HUES6 (cell line): ENCODE measurements around the gene PDE12.
A peak's percentile ranks its signal among the peaks of the same experiment; 100 is the strongest.

Experiments
- H3K27ac ChIP-seq: 2 replicates; pipeline ENCODE4 v1.7.0; 2013; ENCODE audit warnings: low read depth, mild to moderate bottlenecking, low read length, inconsistent platforms
- H3K27me3 ChIP-seq: 2 replicates; pipeline ENCODE4 v1.6.1; 2013; ENCODE audit warnings: low read length; ENCODE audit not compliant: control insufficient read depth, insufficient read depth
- H3K36me3 ChIP-seq: 2 replicates; pipeline ENCODE4 v1.6.1; 2013; ENCODE audit warnings: low read length; ENCODE audit not compliant: control insufficient read depth, insufficient read depth
- H3K4me1 ChIP-seq: 2 replicates; pipeline ENCODE4 v1.6.1; 2013; ENCODE audit warnings: low read length; ENCODE audit not compliant: control insufficient read depth, insufficient read depth
- H3K4me3 ChIP-seq: 2 replicates; pipeline ENCODE4 v1.5.1; 2013; ENCODE audit warnings: low read depth, low read length
- H3K9ac ChIP-seq: one replicate; pipeline ENCODE4 v1.6.1; 2013; ENCODE audit warnings: mild to moderate bottlenecking, low read length
- H3K9me3 ChIP-seq: 2 replicates; pipeline ENCODE4 v1.6.1; 2013; ENCODE audit warnings: low read depth, low read length; ENCODE audit not compliant: control insufficient read depth, insufficient read depth

PDE12 gene

DNA sequence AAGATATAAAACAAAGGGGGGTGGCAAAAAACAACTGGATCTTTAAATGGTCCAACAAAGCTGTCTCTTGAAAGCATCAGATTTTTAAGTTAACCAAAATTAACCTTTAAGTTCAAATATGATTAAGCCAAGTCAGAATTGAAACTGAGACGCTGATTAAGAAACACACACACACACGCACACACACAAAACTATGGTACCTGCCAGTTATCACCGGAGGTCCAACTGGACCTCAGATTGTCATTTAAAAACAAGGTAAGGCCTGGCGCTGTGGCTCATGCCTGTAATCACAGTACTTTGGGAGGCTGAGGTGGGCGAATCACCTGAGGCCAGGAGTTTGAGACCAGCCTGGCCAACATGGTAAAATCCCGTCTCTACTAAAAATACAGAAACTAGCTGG lies 30.7 kb downstream of the PDE12 start:
- Histone ChIP-seq H3K27me3 (no peaks in the 10 kb centered on the region), H3K4me3 (no peak overlapping the region), H3K36me3 (peaks cover 39% of the 10 kb centered on the region), H3K4me1 (no peaks in the 10 kb centered on the region), H3K9ac (no peak overlapping the region), H3K27ac (no peak overlapping the region), H3K9me3 (no peaks in the 10 kb centered on the region)

DNA sequence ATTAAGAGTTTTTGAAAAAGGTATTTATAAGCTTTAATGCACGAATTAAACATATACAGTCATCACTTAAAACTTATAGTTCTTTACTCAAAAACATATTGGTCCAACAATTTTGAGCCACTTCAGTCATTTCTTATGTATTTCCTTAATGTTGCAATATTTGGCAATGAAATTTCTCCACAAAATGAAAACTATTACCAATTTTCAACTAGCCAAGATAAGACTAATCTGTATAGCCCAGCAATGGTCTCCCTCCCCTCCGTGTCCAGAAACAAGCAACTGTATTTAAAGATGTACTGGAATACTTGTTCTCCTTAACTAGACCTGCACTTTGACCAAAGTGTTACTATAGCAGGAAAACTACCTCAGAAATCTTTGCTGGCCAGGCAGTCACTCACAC lies 31.8 kb downstream of the PDE12 start:
- Histone ChIP-seq H3K4me3 (no peak overlapping the region), H3K27ac (no peak overlapping the region), H3K9ac (no peak overlapping the region), H3K4me1 (no peaks in the 10 kb centered on the region), H3K9me3 (no peaks in the 10 kb centered on the region), H3K36me3 (peaks cover 31% of the 10 kb centered on the region), H3K27me3 (no peaks in the 10 kb centered on the region)

DNA sequence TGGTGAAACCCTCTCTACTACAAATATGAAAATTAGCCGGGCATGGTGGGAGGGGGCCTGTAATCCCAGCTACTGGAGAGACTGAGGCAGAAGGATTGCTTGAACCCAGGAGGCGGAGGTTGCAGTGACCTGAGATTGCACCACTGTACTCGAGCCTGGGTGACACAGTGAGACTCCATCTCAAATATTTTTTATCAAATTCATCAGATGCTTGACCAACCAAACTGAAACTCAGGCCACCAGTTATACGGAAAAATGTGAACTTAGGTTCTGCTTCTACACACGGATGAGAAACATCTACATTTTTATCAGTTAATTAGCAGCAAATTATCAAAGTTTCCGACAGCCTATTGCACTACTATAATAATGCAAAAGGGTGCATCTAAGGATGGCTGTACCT lies 36.2 kb downstream of the PDE12 start:
- no peak overlapping the region for H3K9ac ChIP-seq
- no peaks in the 10 kb centered on the region for H3K9me3 ChIP-seq
- 0 out of 2 replicates have a peak, but pooled peaks cover 11% of the 10 kb centered on the region for H3K4me1 ChIP-seq
- H3K27ac ChIP-seq, result no peak overlapping the region
- peaks cover 20% of the 10 kb centered on the region for H3K36me3 ChIP-seq
- no peak overlapping the region for H3K4me3 ChIP-seq
- no peaks in the 10 kb centered on the region for H3K27me3 ChIP-seq

DNA sequence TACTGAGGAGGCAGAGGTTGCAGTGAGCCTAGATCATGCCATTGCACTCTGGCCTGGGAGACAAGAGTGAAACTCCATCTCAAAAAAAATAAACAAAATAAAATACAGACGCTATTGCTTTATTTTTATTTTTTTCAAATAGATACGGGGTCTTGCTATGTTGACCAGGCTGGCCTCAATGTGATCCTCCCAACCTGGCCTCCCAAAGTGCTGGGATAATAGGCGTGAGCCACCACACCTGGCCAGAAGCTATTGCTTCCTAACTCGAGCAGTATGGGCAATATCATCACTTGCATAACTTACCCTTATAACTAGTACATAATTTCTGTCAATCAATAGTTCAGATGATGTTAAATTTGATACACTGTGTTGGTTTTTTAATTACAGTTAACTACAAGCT lies 38.1 kb downstream of the PDE12 start:
- Histone ChIP-seq H3K4me1 (peaks cover 16% of the 10 kb centered on the region), H3K9me3 (no peaks in the 10 kb centered on the region), H3K27me3 (no peaks in the 10 kb centered on the region), H3K4me3 (no peak overlapping the region), H3K27ac (no peak overlapping the region), H3K36me3 (peaks cover 20% of the 10 kb centered on the region), H3K9ac (no peak overlapping the region)

DNA sequence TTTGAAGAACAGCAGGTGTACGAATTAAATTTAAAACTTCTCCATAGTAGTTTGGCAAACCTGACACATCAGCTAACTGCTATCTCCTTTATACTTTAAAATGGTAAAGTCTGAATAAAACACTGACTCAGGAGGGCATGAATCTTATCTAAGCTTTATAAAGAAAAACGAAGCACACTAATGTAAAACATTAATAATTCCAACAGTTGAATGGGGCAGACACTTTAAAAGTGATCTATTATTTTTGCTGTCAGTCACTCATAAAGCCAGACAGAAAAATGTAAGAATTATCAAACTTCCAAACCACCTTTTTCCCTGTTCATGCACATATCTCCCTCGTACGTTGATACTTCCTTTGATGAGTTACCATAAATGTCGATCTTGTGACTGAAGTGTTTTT lies 38.5 kb downstream of the PDE12 start:
- no peak overlapping the region for H3K27ac ChIP-seq
- peak overlapping the region; percentile 25 for H3K9ac ChIP-seq
- no peaks in the 10 kb centered on the region for H3K27me3 ChIP-seq
- H3K4me1 ChIP-seq, result peaks cover 17% of the 10 kb centered on the region
- no peaks in the 10 kb centered on the region for H3K9me3 ChIP-seq
- peaks cover 20% of the 10 kb centered on the region for H3K36me3 ChIP-seq
- peak overlapping the region; percentile 90 for H3K4me3 ChIP-seq

DNA sequence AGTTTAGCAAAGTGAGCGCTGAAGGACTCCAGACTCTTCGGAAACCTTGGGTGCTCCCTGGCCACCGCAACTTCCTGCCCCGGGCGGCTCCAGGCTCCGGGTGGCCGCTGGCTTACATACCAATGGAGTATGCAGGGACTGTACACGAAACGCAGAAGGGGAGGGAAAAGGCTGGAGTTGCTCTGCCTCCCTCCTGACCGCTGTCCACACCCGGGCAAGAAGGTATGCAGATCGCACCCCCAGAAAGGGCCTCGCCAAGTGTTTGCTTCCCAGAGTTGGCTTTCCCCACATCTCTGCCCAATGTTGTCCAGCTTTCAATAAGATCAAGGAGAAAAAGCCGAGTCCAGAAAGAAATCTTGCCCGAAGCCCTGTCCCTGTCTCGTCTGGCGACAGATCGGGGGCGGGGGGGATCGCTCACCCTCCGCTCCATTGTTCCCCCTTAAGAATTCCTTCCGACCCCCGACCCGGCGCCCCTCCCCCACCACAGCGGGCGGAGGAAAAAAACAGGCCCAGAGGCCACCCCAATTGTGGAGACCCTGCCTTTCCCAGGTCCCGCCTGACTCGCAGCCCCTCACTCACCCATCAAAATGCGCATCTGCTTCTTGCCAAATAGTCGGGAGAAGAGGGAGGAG lies 40.5 kb downstream of the PDE12 start:
- H3K36me3 ChIP-seq, result peaks cover 15% of the 10 kb centered on the region
- peak overlapping the region; percentile 99 for H3K9ac ChIP-seq
- H3K9me3 ChIP-seq, result no peaks in the 10 kb centered on the region
- H3K27ac ChIP-seq, result peak overlapping the region; percentile 94
- peaks cover 17% of the 10 kb centered on the region for H3K4me1 ChIP-seq
- peak overlapping the region; percentile 90 for H3K4me3 ChIP-seq
- no peaks in the 10 kb centered on the region for H3K27me3 ChIP-seq

DNA sequence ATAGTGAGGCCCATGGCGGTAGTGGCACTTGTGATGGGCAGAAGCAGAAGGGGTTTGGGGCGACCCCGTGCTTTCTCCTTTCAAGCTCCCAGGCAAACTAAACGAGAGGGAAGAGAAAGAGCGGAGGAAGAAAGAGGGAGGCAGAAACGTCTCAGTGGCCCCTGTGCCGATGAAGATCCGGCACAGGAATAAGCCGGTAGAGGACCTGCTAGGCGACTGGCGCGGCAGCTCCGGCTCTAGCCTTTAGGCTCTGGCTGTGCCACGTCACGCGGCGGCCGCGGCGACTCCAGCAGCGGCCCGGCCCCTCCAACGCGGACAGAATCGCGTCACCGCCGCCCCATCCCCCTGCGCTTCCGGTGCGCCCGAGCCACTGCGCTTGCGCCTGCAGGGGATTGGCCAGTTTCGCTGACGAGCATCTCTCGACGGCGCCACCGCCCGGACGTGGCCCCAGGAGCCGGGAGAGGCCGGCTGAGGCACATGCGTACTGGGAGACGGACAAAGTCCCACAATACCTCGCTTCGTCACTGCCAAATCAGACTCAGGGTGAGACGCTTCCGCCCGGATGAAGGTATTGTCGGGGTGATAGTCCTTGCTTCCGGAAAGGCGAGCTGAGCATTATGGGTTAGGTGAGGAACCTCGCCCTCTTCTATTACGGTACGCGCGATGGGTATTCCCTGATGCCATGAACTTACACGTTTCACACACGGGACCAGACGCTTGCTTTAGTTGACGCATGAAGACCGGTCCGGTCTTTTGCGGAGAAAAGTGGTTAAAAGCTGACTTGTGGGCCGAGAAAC lies 41.3 kb downstream of the PDE12 start, which contains the start of gene ARF4:
TSS of gene ARF4 (minus strand) at position 218 of the 797 bp plus-strand sequence. CDS start at position 14, 204 bp downstream.
- H3K27ac ChIP-seq, result peak within 1 kb of the TSS; percentile 94
- peak within 1 kb of the TSS; percentile 90 for H3K4me3 ChIP-seq
- no peaks in the 10 kb centered on the region for H3K27me3 ChIP-seq
- H3K9ac ChIP-seq, result peak within 1 kb of the TSS; percentile 99
- H3K9me3 ChIP-seq, result no peaks in the 10 kb centered on the region
- peaks cover 14% of the 10 kb centered on the region for H3K36me3 ChIP-seq
- peaks cover 17% of the 10 kb centered on the region for H3K4me1 ChIP-seq

DNA sequence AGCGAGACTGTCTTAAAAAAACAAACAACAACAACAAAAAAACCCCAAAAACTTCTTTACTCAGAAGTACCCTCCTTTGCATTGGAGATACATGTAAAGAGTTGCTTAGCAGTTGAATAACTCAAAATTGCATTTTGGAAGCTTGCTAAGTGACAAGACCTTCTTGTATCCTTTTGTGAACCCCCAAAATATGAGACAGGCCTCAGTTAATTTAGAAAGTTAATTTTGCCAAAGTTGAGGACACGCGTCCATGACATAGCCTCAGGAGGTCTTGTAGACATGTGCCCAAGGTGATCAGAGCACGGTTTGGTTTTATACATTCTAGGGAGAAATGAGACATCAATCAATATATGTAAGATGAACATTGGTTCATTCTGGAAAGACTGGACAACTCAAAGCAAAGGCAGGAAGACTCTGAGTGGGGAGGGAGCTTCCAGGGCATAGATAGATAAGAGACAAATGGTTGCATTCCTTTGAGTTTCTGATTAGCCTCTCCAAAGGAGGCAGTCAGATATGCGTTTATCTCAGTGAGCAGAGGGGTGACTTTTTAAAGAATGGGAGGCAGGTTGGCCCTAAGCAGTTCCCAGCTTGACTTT lies 42.8 kb downstream of the PDE12 start:
- Histone ChIP-seq H3K27ac (peak overlapping the region; percentile 58; the same call in 1 of the 2 replicates), H3K36me3 (peaks cover 12% of the 10 kb centered on the region), H3K9ac (peak overlapping the region; percentile 89), H3K4me3 (peak overlapping the region; percentile 75), H3K27me3 (no peaks in the 10 kb centered on the region), H3K4me1 (peaks cover 17% of the 10 kb centered on the region), H3K9me3 (no peaks in the 10 kb centered on the region)

DNA sequence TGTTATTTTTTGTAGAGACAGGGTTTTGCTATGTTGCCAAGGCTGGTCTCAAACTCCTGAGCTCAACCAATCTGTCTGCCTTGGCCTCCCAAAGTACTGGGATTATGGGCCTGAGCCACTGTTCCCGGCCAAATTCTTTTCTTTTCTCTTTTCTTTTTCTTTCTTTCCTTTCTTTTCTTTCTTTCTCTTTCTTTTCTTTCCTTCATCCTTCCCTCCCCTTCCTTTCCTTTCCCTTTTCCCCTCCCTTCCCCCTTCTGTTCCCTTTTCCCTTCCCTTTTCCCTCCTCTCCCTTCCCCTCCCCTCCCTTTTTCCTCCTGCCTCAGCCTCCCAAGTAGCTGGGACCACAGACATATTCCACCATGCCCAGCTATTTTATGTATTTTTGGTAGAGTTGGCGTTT lies 44.1 kb downstream of the PDE12 start:
- H3K9me3 ChIP-seq, result no peaks in the 10 kb centered on the region
- H3K4me1 ChIP-seq, result peaks cover 9% of the 10 kb centered on the region
- H3K27ac ChIP-seq, result no peak overlapping the region

DNA sequence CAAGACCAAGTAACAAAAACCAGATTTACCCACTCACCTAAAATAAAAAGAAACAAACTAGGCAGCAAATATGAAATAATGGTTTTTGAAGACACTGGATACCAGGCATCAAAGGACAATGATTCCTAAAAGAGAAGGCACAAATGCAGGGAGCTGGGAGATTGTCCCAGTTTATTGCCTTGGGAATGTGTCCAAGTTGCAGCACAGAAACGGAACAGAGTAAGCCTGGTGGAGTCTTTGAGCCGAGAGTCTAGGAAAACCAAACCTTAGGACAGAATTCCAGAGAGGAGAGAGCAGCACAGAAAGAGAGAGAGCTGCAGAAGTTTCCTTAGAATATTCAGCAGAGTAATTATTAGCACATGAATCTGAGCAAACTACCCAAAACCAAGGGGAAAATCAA lies 48.9 kb downstream of the PDE12 start:
- H3K9me3 ChIP-seq, result 0 out of 2 replicates have a peak, but pooled peaks cover 2% of the 10 kb centered on the region

More for the DNA sequence above, 44.1 kb downstream of the PDE12 start:
- Histone ChIP-seq H3K27me3 (no peaks in the 10 kb centered on the region), H3K36me3 (peaks cover 3% of the 10 kb centered on the region; the same call in 1 of the 2 replicates), H3K9ac (no peak overlapping the region), H3K4me3 (no peak overlapping the region)

DNA sequence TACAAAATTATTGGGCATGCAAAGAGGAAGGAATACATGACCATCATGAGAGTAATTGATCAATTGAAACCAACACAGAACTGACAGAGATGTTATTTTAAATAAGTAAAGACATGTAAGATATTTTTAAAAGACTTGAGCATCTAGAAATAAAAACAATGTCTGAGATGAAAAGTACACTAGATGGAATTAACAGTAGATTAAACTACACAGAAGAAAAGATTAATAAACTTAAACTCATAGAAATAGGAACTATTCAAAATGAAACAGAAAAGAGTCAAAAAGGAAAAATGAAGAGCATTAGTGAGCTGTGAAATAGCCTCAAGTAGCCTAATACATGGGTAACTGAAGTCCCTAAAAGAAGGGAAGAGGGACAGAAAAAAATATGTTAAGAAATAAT lies 49.6 kb downstream of the PDE12 start:
- Histone ChIP-seq H3K27ac (no peak overlapping the region), H3K4me3 (no peak overlapping the region), H3K9me3 (0 out of 2 replicates have a peak, but pooled peaks cover 2% of the 10 kb centered on the region), H3K4me1 (no peaks in the 10 kb centered on the region), H3K27me3 (no peaks in the 10 kb centered on the region), H3K9ac (no peak overlapping the region), H3K36me3 (no peaks in the 10 kb centered on the region)

More for the DNA sequence above, 48.9 kb downstream of the PDE12 start:
- Histone ChIP-seq H3K36me3 (no peaks in the 10 kb centered on the region), H3K27ac (no peak overlapping the region), H3K9ac (no peak overlapping the region), H3K4me3 (no peak overlapping the region), H3K4me1 (no peaks in the 10 kb centered on the region), H3K27me3 (no peaks in the 10 kb centered on the region)
